H1 (cell line): ENCODE measurements around the gene BDKRB1. TPM values are rescaled to one million over a fixed set of nuclear protein-coding genes. Genes with fewer than 3 reads are reported as not detected.

ENCODE experiments used
- CTCF ChIA-PET: fragments of 300-600 bp; sonication (Branson Sonifier 250); formaldehyde crosslinking; loops from one replicate; lab custom pipeline; 2021; ENCODE audit not compliant: partially characterized antibody; lab: Charles Lee
- POLR2A ChIA-PET: fragments of 300-600 bp; sonication (Branson Sonifier 250); formaldehyde crosslinking; loops from one replicate; lab custom pipeline; 2021; ENCODE audit warnings: inconsistent platforms; ENCODE audit not compliant: partially characterized antibody; lab: Charles Lee
- DNase-seq, 2 experiments: peaks; one replicate each; pipeline versions ENCODE4 v3.0.0 to v3.0.0-alpha.2; 2010 to 2022; ENCODE audit warnings: low spot score in 2 of 2, low read depth in 1 of 2, mixed read lengths in 1 of 2
- FAIRE-seq: peaks from 2 replicates; lab custom pipeline; 2011; peaks lifted over from hg19 to GRCh38; lab: Jason Lieb, UNC
- H2AFZ ChIP-seq: 2 replicates; pipeline ENCODE4 v1.8.1; 2012; ENCODE audit warnings: low read length, inconsistent platforms
- H2AK5ac ChIP-seq: 2 replicates; pipeline ENCODE4 v1.6.1; 2013; ENCODE audit warnings: low read depth, low read length
- H2BK120ac ChIP-seq: replicated peaks from 2 replicates; pipeline ENCODE3; 2013; ENCODE audit warnings: low read depth, low read length, inconsistent platforms
- H2BK12ac ChIP-seq: 2 replicates; pipeline ENCODE4 v1.6.1; 2013; ENCODE audit warnings: low read depth, low read length
- H2BK15ac ChIP-seq: 2 replicates; pipeline ENCODE4 v1.6.1; 2013; ENCODE audit warnings: low read length
- H2BK20ac ChIP-seq: 2 replicates; pipeline ENCODE4 v1.6.1; 2013; ENCODE audit warnings: low read length
- H2BK5ac ChIP-seq: 2 replicates; pipeline ENCODE4 v1.6.1; 2013; ENCODE audit warnings: low read depth, low read length
- H3K14ac ChIP-seq: 2 replicates; pipeline ENCODE4 v1.6.1; 2013; ENCODE audit warnings: inconsistent platforms; ENCODE audit not compliant: insufficient read length
- H3K18ac ChIP-seq: 2 replicates; pipeline ENCODE4 v1.6.1; 2013; ENCODE audit warnings: low read length; ENCODE audit errors: extremely low read depth
- H3K23ac ChIP-seq: 2 replicates; pipeline ENCODE4 v1.6.1; 2013; ENCODE audit warnings: inconsistent platforms; ENCODE audit not compliant: insufficient read length
- H3K23me2 ChIP-seq: 2 replicates; pipeline ENCODE4 v1.6.1; 2013; ENCODE audit warnings: low read depth, low read length
- H3K27ac ChIP-seq: 2 replicates; pipeline ENCODE4 v1.6.1; 2011; ENCODE audit warnings: low read depth, low read length, inconsistent platforms
- H3K27me3 ChIP-seq, 4 experiments: replicated peaks in 1 of 4; 1 replicate in 1 of 4; 2 replicates in 3 of 4; pipeline versions ENCODE4 v1.6.1 to v1.8.1; 2011 to 2013; ENCODE audit warnings: low read length in 3 of 4, mild to moderate bottlenecking in 3 of 4, inconsistent platforms in 2 of 4, mixed read lengths in 2 of 4, moderate library complexity in 1 of 4; ENCODE audit not compliant: control insufficient read depth in 3 of 4, insufficient read depth in 3 of 4; ENCODE audit errors: extremely low read depth in 1 of 4
- H3K36me3 ChIP-seq, 4 experiments: 2 replicates each; pipeline versions ENCODE4 v1.6.1 to v1.8.1; 2011 to 2013; ENCODE audit warnings: mild to moderate bottlenecking in 4 of 4, low read length in 3 of 4, moderate library complexity in 2 of 4, control low read depth in 1 of 4, inconsistent platforms in 1 of 4; ENCODE audit not compliant: insufficient read depth in 4 of 4, control insufficient read depth in 2 of 4
- H3K4ac ChIP-seq: replicated peaks from 2 replicates; pipeline ENCODE3; 2013; ENCODE audit warnings: low read length, low read depth, mixed read lengths, inconsistent platforms; ENCODE audit not compliant: insufficient read length
- H3K4me1 ChIP-seq, 4 experiments: replicated peaks in 1 of 4; 1 replicate in 1 of 4; 2 replicates in 3 of 4; pipeline versions ENCODE4 v1.6.1 to v1.8.1; 2011 to 2013; ENCODE audit warnings: low read length in 3 of 4, inconsistent platforms in 2 of 4, mixed read lengths in 1 of 4; ENCODE audit not compliant: insufficient read depth in 4 of 4, control insufficient read depth in 3 of 4
- H3K4me2 ChIP-seq, 2 experiments: 2 replicates each; pipeline versions ENCODE4 v1.6.1 to v1.8.1; 2011 to 2013; ENCODE audit warnings: low read depth in 2 of 2, low read length in 2 of 2, control low read depth in 1 of 2, inconsistent platforms in 1 of 2, mild to moderate bottlenecking in 1 of 2; ENCODE audit not compliant: insufficient read depth in 1 of 2
- H3K4me3 ChIP-seq, 4 experiments: fragments of 200-600, 300-600 bp in 1 of 4; sonication (generic), shearing (Covaris generic), sonication (Bioruptor Twin) in 1 of 4; 2 replicates each; pipeline versions ENCODE4 v1.5.1 to v1.8.1; 2011 to 2016; ENCODE audit warnings: low read length in 4 of 4, low read depth in 3 of 4, control low read depth in 2 of 4, inconsistent platforms in 2 of 4, mild to moderate bottlenecking in 2 of 4, mixed read lengths in 1 of 4, moderate library complexity in 1 of 4; ENCODE audit not compliant: insufficient read depth in 2 of 4; ENCODE audit errors: extremely low read depth in 1 of 4
- H3K56ac ChIP-seq: replicated peaks from 2 replicates; pipeline ENCODE3; 2013; ENCODE audit warnings: low read depth, mild to moderate bottlenecking, mixed read lengths, low read length, inconsistent platforms; ENCODE audit not compliant: insufficient read length
- H3K79me1 ChIP-seq: 2 replicates; pipeline ENCODE4 v1.6.1; 2013; ENCODE audit warnings: low read depth, low read length, control low read depth
- H3K79me2 ChIP-seq, 2 experiments: 2 replicates each; pipeline versions ENCODE4 v1.6.1 to v1.8.1; 2012 to 2013; ENCODE audit warnings: low read length in 2 of 2, mild to moderate bottlenecking in 2 of 2, inconsistent platforms in 1 of 2; ENCODE audit not compliant: insufficient read depth in 2 of 2, control insufficient read depth in 1 of 2
- H3K9ac ChIP-seq, 4 experiments: replicated peaks in 1 of 4; 1 replicate in 1 of 4; 2 replicates in 3 of 4; pipeline versions ENCODE4 v1.6.1 to v1.8.1; 2011 to 2013; ENCODE audit warnings: low read depth in 3 of 4, low read length in 3 of 4, control low read depth in 2 of 4, mild to moderate bottlenecking in 2 of 4, moderate library complexity in 2 of 4, inconsistent platforms in 1 of 4; ENCODE audit errors: extremely low read depth in 1 of 4
- H3K9me3 ChIP-seq, 2 experiments: 2 replicates each; pipeline versions ENCODE4 v1.6.1 to v1.8.1; 2012 to 2013; ENCODE audit warnings: mild to moderate bottlenecking in 2 of 2, moderate library complexity in 2 of 2, control low read depth in 1 of 2, inconsistent platforms in 1 of 2, low read depth in 1 of 2, low read length in 1 of 2, mixed read lengths in 1 of 2; ENCODE audit not compliant: insufficient read depth in 2 of 2
- H4K20me1 ChIP-seq, 2 experiments: replicated peaks in 1 of 2; 2 replicates each; pipeline versions ENCODE3 to v1.8.1; 2011 to 2013; ENCODE audit warnings: inconsistent platforms in 2 of 2, low read length in 2 of 2, mild to moderate bottlenecking in 1 of 2; ENCODE audit not compliant: insufficient read depth in 2 of 2, control insufficient read depth in 1 of 2
- H4K5ac ChIP-seq: 2 replicates; pipeline ENCODE4 v1.6.1; 2013; ENCODE audit warnings: low read length, low read depth, mixed read lengths, inconsistent platforms; ENCODE audit not compliant: insufficient read length
- H4K8ac ChIP-seq: 2 replicates; pipeline ENCODE4 v1.8.0; 2013; ENCODE audit warnings: mild to moderate bottlenecking, moderate library complexity, low read length, inconsistent platforms; ENCODE audit not compliant: insufficient read depth; ENCODE audit errors: extremely low read depth
- H4K91ac ChIP-seq: replicated peaks from 2 replicates; pipeline ENCODE3; 2013; ENCODE audit warnings: low read length, mixed read lengths, inconsistent platforms; ENCODE audit not compliant: insufficient read length
- ATF3 ChIP-seq: IDR thresholded peaks from 2 replicates; pipeline ENCODE4 v1.6.1; 2011; ENCODE audit warnings: low read depth, mild to moderate bottlenecking, low read length; ENCODE audit not compliant: insufficient read depth
- CHD2 ChIP-seq: IDR thresholded peaks from 2 replicates; pipeline ENCODE4 v1.6.1; 2012; ENCODE audit warnings: low read length, improper control_type of control experiment
- CTCF ChIP-seq, 3 experiments: IDR thresholded peaks; 1 replicate in 2 of 3; 2 replicates in 1 of 3; pipeline versions ENCODE4 v1.5.1 to v1.6.1; 2011; ENCODE audit warnings: low read length in 3 of 3, mild to moderate bottlenecking in 3 of 3, inconsistent platforms in 2 of 3, low read depth in 1 of 3, moderate library complexity in 1 of 3; ENCODE audit not compliant: insufficient read depth in 1 of 3; ENCODE audit errors: control extremely low read depth in 1 of 3
- FOSL1 ChIP-seq: IDR thresholded peaks from 2 replicates; pipeline ENCODE4 v1.6.1; 2011; ENCODE audit warnings: mild to moderate bottlenecking, low read depth, low read length, moderate library complexity; ENCODE audit not compliant: insufficient read depth
- HDAC6 ChIP-seq: IDR thresholded peaks from one replicate; pipeline ENCODE4 v1.7.1; 2012; ENCODE audit warnings: low read depth, mild to moderate bottlenecking, inconsistent platforms, low read length, moderate library complexity
- KDM1A ChIP-seq: fragments of 200-600, 300-600 bp; sonication (generic); IDR thresholded peaks from 2 replicates; pipeline ENCODE4 v1.7.1; 2016; ENCODE audit warnings: mild to moderate bottlenecking, low read length, borderline replicate concordance
- MAX ChIP-seq: IDR thresholded peaks from 2 replicates; pipeline ENCODE4 v1.6.1; 2012; ENCODE audit warnings: inconsistent platforms
- POLR2A ChIP-seq, 2 experiments: IDR thresholded peaks; 1 replicate in 1 of 2; 2 replicates in 1 of 2; pipeline ENCODE4 v1.6.1; 2011; ENCODE audit warnings: low read depth in 2 of 2, low read length in 2 of 2, mild to moderate bottlenecking in 2 of 2; ENCODE audit errors: control extremely low read depth in 1 of 2
- SIN3A ChIP-seq, 2 experiments: IDR thresholded peaks in 1 of 2; conservative IDR thresholded peaks in 1 of 2; 2 replicates each; pipeline ENCODE4 v1.6.1; 2011 to 2012; ENCODE audit warnings: low read length in 2 of 2, improper control_type of control experiment in 1 of 2, low read depth in 1 of 2, mild to moderate bottlenecking in 1 of 2
- SRF ChIP-seq: IDR thresholded peaks from 2 replicates; pipeline ENCODE4 v1.6.1; 2011; ENCODE audit warnings: mild to moderate bottlenecking, low read depth, low read length, moderate library complexity
- TCF12 ChIP-seq: IDR thresholded peaks from 2 replicates; pipeline ENCODE4 v1.6.1; 2011; ENCODE audit warnings: low read depth, mild to moderate bottlenecking, low read length
- WGBS, 2 experiments: shearing (Covaris generic) in 1 of 2; methylation state at CpG; one replicate each; pipeline versions ENCODE4 v1.1.6 to v1.1.7; 2013 to 2015; ENCODE audit warnings: low lambda C conversion rate in 2 of 2, mixed read lengths in 2 of 2, inconsistent platforms in 1 of 2, low coverage in 1 of 2, missing lambda C conversion rate in 1 of 2; ENCODE audit not compliant: insufficient replicate concordance in 2 of 2, insufficient coverage in 1 of 2, insufficient read length in 1 of 2; ENCODE audit errors: extremely low coverage in 1 of 2, missing lambda C conversion rate in 1 of 2; 5-methylcytosine and 5-hydroxymethylcytosine counted together
- polyA plus RNA-seq, 7 experiments: library from polyadenylated mRNA; depleted of rRNA in 3 of 7; stranded (reverse) in 5 of 7; unstranded in 2 of 7; fragments of >200 nt in 5 of 7; fragments of 200-250 nt in 2 of 7; gene quantifications; 1 replicate in 5 of 7; 2 replicates in 1 of 7; 4 replicates in 1 of 7; pipeline versions ENCODE4 v1.2.1 to v1.2.3, GENCODE V29; 2011 to 2013; ENCODE audit warnings: missing spikeins in 2 of 7, mixed read lengths in 2 of 7
- total RNA-seq: library from RNA; stranded (reverse); fragmentation: NEBNext Ultra II Directional; extraction: Animal tissue kit (Norgen Biotek cat#: 25700); gene quantifications from 2 replicates; pipeline ENCODE4 v1.2.1, GENCODE V29; 2021

The BDKRB1 gene
- total and polyA plus RNA-seq, 2 of the 8 experiments (the other 6 are each of a cell fraction or from before 2014, with no cell fraction given) = 0.27 TPM; not detected in 1

- Histone ChIP-seq H3K4ac (no peak overlapping the region), H3K4me1 (no peaks in the 10 kb centered on the region), H3K23me2 (no peaks in the 10 kb centered on the region), H4K8ac (no peak overlapping the region), H4K20me1 (no peaks in the 10 kb centered on the region), H2BK15ac (no peak overlapping the region), H3K27ac (no peak overlapping the region), H3K9me3 (0 out of 4 replicates have a peak, but pooled peaks cover 0 to 4% of the 10 kb centered on the region in 2 experiments), H2AK5ac (no peak overlapping the region), H2BK20ac (no peak overlapping the region), H2BK12ac (no peak overlapping the region), H3K4me2 (no peak overlapping the region), H3K23ac (no peak overlapping the region), H4K91ac (no peak overlapping the region), H3K56ac (no peak overlapping the region), H3K27me3 (no peaks in the 10 kb centered on the region), H3K79me1 (no peaks in the 10 kb centered on the region), H3K36me3 (no peaks in the 10 kb centered on the region), H3K18ac (no peak overlapping the region), H3K9ac (no peak overlapping the region), H2BK120ac (no peak overlapping the region), H3K79me2 (no peaks in the 10 kb centered on the region), H2BK5ac (no peak overlapping the region), H2AFZ (no peak overlapping the region), H3K14ac (no peak overlapping the region), H4K5ac (no peak overlapping the region), H3K4me3 (no peak overlapping the region)
- 86% methylated on average over 1 of the region's 1 CpG; no CpG with 5 or more reads in 1 of the 2 experiments for WGBS, 2 experiments
- CTCF ChIA-PET = interaction anchor here (1.0 to 12.6 kb wide), 4 partner anchors 10 to 168 kb away, joined by 3 to 268 read pairs (median 24); no protein-coding TSS in a partner anchor
- FAIRE-seq = no peak
- no peak for DNase-seq
- POLR2A ChIA-PET = no interaction called here
- TF ChIP-seq TCF12 (no peak), KDM1A (no peak), SIN3A (conservative IDR thresholded peaks at IDR 0.05 in 1 of 2, IDR thresholded peaks at IDR 0.05 in 1 of 2; ENCODE audit: low read depth in 1 of 2, low read length in 2 of 2) (no peak), FOSL1 (no peak), MAX (no peak), ATF3 (no peak), SRF (no peak), HDAC6 (no peak), CTCF (IDR thresholded peaks at IDR 0.05; ENCODE audit: control extremely low read depth in 1 of 3, insufficient read depth in 1 of 3, low read depth in 1 of 3, low read length in 3 of 3) (no peak), CHD2 (no peak), POLR2A (IDR thresholded peaks at IDR 0.05; ENCODE audit: control extremely low read depth in 1 of 2, low read depth in 2 of 2, low read length in 2 of 2) (no peak)
Observed at GRCh38 chr14:96271421-96271762, 15.4 kb downstream of the BDKRB1 start.
